HuH-7.5 (cell line): ENCODE data around the gene GBGT1.

ENCODE experiments used
- DNase-seq: peaks from one replicate; pipeline ENCODE4 v3.0.0; 2011; ENCODE audit warnings: low spot score

GBGT1 gene

GRCh38 chr9:133125941-133126696 lies 37.6 kb downstream of the GBGT1 start:
- no peak for DNase-seq

DNA sequence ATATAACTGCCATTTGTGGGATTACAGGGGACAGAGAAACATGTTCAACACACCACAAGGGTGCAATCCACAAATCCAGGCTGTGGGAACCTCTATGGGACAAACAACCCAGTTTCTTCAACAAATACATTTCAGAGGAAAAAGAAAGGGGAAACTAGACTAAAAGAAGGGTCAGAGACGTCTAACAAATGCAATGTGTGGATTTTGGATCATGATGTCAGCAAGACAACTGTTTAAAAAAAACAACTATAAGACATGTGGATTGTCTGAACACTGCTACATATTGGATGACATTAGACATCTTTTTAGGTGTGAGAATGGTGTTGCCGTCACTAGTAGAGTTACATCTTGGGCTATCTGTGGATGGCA lies 38.8 kb downstream of the GBGT1 start:
- DNase-seq: no peak

DNA sequence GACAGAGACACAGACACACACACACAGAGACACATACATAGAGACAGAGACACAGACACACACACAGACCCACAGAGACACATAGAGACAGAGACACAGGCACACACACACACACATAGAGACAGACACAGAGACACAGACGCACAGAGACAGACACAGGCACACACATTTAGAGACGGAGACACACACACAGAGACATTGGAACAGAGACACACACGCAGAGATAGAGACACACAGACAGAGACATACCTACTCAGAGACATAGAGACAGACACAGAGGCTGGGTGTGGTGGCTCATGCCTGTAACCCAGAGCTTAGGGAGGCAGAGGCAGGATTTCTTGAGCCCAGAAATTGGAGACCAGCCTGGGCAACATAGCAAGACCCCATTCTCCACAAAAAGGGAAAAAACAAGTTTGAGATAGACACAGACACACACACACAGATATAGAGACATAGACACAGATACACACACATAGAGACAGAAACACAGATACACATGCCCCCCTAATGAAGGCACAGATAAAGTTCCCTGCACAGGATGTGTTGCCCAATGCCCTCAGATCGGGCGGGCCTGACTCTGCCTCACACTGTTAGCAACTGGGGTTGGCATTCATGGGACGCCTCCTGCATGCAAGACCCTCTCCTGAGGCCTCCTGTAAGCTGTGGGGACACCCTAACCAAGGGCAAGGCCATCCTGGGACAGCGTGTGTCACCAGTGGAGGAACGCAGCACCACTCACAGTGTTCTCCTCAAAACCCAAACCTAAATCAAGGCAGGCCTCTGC lies 39.4 kb downstream of the GBGT1 start:
- no peak for DNase-seq

DNA sequence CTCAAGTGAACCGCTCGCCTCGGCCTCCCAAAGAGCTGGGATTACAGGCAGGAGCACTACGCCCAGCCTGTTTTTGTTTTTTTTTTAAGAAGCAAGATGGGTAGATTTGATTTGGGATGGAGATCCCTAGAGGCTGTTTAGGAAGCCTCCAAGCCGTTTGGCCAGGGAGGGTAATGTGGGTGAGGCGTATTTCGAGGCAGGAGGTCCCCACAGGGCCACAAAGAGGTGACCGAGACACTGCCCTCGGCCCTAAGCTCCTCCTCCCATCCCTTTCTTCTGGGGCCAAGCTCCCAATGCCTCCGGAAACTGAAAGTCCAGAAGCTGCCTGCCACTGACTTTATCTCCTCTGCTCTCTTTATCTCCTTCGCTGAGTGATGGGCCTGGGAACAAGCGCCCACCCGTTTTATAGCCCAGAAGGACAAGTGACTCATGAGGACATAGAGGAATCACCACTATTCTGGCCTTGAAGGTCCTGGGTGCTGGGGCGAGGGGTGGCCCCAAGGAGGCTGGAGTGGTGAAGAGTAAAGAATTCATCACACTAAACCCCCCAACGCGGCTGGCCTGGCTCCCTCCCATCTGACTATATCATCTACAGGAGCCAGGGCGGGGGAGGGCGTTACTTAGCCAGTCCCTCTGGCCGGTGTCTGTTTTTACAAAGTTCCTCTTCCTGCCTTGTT lies 40.6 kb downstream of the GBGT1 start:
- DNase-seq: no peak

- no peak for DNase-seq
Measured at GRCh38 chr9:133122605-133122934, 41.1 kb downstream of the GBGT1 start.

DNA sequence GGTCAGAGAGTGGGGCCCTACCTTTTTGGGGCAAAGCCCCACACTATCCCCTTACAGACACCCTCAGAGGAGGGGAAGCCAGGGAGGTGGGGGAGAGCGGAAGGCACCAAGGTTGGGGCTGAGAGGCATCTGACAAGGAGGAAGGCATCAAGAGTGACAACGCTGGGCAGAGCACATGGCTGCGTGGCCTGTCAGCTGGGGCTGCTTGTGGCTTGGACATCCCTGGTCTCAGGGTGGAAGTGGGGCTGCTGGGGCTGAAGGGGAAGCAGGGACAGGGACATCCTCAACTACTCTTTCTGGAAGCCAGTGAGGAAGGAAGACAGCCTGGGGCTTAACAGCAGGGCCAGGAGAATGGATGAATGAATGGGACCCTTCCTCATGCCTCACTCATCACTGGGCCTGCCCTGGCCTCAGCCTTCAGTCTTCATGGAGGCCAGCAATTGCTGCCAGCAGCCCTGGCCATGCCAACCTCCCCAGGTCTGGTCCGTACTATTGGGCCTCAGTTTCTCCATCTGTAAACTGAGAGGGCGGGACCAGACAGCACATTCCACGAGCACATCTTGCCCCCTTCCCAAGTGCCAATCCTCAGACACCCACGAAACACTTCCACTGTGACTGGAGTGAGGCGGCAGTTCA lies 41.7 kb downstream of the GBGT1 start:
- no peak for DNase-seq

- peak; percentile 99 for DNase-seq
Measured at GRCh38 chr9:133121198-133121914, 42.4 kb downstream of the GBGT1 start, which contains the start of gene RALGDS. TSS of gene RALGDS (minus strand) at chr9:133121240. CDS start at chr9:133121154, 86 bp downstream.

DNA sequence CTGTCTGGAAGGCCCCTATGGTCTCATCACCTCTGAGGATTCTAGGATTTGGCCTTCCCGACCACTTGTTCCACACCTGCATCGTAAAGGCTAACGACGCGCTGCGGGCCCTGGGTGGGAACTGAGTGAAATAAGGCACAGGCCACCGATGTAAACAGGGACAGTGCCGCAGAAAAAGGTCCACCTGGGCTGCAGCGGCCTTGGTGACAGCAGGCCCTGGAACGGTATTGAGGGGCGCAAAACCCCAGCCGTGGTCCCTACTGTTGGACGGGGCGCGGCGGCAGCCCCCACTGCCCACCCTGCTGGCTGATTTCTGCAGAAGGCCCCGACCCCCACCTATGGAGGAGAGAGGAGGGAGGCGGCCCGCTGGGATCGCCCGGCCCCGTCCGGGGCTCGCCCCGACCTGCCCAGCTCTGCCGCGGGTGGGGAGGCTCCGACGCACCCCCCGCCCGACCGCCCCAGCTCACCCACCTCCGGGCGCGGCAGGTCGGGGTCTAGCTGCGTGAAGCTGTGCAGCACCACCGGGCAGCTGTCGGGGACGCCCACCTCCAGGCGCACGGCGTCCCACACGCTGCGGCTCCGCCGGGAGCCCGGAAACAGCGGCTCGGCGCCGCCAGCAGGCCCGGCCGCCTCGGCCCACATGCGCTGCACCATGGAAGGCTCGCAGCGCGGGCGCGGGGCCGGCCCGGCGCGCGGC lies 43.1 kb downstream of the GBGT1 start:
- DNase-seq: peak; percentile 71

GRCh38 chr9:133119846-133120500 lies 43.7 kb downstream of the GBGT1 start:
- DNase-seq: no peak

- DNase-seq: no peak
Measured at GRCh38 chr9:133119103-133119845, 44.4 kb downstream of the GBGT1 start.

DNA sequence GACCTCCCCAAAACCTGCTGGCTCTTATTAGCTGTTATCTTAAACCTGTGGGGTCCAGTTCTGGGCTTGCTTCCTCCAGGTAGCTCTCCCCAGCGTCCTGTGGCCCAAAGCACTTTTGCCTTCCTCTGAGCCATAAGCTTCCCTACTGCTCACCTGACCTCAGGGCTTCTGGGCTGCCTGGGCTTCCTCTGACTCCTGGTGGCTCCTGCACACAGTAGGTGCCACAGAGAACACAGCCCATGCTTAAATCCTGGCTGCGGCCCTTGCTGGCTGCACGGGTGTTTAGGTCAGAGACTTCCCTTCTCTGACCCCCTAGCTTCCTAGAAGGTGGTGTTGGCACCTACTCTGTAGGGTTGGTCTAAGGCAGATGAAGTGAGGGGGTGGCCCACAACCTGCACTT lies 45.1 kb downstream of the GBGT1 start:
- DNase-seq: no peak

DNA sequence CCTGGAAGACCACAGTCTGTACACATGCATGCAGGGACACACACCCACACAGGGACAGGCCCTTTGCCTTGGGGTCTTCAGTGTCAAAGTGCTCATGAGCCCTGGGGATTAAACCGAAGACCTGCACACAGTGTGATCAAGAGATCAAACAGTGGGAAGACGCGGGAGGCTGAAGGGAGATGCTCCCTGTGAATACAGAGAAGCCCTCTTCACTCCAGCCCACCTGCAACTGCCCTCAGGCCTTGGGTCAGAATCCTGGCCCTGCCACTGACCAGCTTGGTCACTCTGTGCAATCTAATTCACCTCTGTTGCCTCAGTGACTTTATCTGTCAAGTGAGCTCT lies 45.6 kb downstream of the GBGT1 start:
- DNase-seq: no peak

DNA sequence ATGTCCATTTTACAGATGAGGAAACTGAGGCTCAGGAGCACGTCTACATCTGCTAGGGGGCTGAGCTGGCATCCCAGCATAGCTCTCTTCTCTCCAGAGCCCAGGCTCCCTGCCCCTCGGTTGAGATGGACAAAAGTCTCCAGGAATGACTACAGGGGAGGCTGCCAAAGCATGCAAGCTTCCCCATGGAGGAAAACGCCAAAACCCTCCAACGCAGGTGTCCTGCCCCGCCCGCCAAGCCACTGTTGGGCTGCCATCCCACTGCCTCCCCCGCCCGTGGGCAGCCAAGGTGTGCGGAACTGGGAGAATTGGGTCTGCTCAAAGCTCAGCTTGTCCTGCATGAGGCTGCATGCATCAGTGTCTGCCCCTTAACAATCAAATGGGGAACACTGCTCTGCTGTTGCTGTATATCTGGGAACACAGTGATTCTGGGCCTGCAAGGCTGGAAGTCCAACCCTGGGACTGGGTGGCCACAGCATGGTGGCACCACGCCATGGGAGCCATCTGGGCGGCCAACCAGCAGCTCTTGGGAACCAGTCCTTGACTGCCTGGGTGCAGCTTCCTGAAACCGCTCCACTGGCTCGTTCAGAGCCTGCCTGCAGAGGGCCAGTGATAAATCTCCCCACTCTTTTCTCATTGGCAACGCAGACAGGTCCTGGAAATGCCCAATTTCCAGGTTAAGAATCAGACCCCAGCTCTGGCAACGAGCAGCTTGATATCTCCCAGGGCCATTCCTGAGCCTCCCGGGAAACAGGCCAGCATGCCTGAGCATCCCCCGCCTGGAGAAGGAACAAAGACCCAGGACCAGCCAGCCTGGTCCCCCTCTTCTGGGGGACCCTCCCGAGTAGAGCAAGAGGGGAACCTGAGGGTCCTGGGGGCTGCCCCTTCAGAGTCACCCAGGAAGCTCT lies 46.2 kb downstream of the GBGT1 start:
- no peak for DNase-seq

DNA sequence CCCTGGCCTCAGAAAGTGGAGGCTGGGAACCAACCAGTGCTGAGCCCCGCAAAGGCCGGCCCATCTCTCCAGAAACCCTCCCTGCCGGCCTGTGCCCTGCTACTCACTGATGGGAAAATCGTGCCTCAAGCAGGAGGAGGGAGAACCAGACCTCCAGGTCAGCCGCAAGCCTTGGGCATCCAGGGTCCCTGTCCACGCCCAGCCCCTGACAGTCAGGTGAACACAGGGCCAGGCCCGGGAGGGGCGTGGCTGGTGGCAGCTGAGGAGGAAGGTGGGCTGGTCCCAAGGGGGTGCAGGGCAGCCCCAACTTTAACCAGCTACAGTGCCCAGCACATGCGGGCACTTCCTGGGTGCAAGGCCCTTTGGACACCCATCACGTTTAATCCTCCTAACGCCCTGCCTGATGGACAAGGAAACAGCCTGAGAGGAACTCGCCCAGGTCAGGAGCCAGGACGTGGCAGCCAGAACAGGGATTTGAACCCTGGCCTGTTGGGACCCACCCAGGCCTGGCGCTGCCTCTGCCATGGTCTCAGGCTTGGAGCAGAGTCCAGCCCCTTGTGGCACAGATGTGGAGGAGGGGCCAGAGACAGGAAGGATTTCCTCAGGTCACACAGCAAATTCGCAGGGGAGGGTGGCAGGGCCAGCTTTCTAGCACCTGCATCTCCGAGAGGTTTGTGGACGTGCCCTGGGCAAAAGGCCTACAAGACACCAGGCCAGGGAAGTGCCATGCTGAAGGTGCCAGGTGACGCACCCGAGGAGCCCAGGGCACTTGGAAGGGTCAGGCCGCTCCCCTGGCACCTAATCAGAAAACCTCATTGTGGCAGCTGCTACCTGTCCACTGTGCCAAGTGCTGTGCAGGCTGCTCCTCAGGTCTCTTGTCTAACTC lies 47.1 kb downstream of the GBGT1 start:
- no peak for DNase-seq

- DNase-seq: no peak
Measured at GRCh38 chr9:133115604-133116345, 47.9 kb downstream of the GBGT1 start.

DNA sequence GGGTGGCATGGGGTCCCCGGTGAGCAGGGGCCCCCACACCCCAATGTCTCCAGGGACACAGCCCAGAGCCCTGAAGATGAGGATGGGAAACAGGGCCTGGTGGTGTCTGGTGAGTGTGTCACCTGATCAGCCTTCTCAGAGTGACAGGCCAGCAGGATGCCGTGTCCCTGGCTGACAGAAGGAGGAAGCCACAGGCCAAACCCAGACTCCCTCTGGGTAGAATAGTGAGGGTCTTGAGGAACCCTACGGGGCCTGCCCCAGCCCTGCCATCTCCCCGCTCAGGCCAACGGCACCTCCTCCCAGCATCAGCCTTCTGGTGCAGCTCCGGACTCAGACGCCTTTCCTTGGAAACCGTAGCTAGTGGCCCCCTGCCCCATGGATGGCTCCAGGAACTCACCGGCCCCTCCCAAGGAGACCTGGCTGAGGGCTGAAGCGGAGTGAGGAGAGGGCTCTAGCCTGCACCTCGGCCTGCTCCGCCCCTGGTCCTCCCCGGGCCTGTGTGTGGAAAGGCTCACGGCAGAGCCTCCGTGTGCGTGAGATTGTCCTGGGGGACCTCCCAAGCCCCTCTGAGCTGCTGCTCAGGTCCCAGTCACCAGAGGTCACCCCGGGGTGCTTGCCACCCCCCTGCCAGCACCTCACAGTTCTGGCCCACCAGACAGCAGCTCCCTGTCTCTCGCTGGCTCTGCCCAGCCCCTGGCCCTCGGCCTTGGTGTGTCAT lies 48.7 kb downstream of the GBGT1 start:
- no peak for DNase-seq
